ENCODE measurements around the gene KRTAP12-1. TPM values are rescaled to one million over a fixed set of nuclear protein-coding genes. Genes with fewer than 3 reads are reported as not detected.
A peak's percentile ranks its signal among the peaks of the same experiment; 100 is the strongest.
"Not testable (repeated sequence)": the region's sequence is repeated elsewhere in the genome, so short reads cannot be mapped to it uniquely, and the experiment has no call there.

KRTAP12-1 gene
- polyA plus RNA-seq, 3 donors, result not detected

GRCh38 chr21:44653656-44654575 is 28.0 kb downstream of the KRTAP12-1 start:
- no peak for DNase-seq (ENCODE audit: extremely low read depth in 1 of 11, low read depth in 9 of 11, low spot score in 4 of 11)

- DNase-seq (ENCODE audit: extremely low read depth in 1 of 11, low read depth in 9 of 11, low spot score in 4 of 11), result no peak
Measured at GRCh38 chr21:44653123-44653522, 28.8 kb downstream of the KRTAP12-1 start.

- no peak for DNase-seq (ENCODE audit: extremely low read depth in 1 of 11, low read depth in 9 of 11, low spot score in 4 of 11)
Measured at GRCh38 chr21:44650973-44651675, 30.8 kb downstream of the KRTAP12-1 start.

- DNase-seq (ENCODE audit: extremely low read depth in 1 of 11, low read depth in 9 of 11, low spot score in 4 of 11), result no peak
Measured at GRCh38 chr21:44650265-44650972, 31.5 kb downstream of the KRTAP12-1 start.

- no peak for DNase-seq (ENCODE audit: extremely low read depth in 1 of 11, low read depth in 9 of 11, low spot score in 4 of 11)
Measured at GRCh38 chr21:44649521-44650100, 32.4 kb downstream of the KRTAP12-1 start.

- no peak for DNase-seq (ENCODE audit: extremely low read depth in 1 of 11, low read depth in 9 of 11, low spot score in 4 of 11)
Measured at GRCh38 chr21:44648557-44649311, 33.2 kb downstream of the KRTAP12-1 start.

- no peak for DNase-seq (ENCODE audit: extremely low read depth in 1 of 11, low read depth in 9 of 11, low spot score in 4 of 11)
Measured at GRCh38 chr21:44647222-44647552, 34.8 kb downstream of the KRTAP12-1 start.

- not testable (repeated sequence) for DNase-seq (ENCODE audit: extremely low read depth in 1 of 11, low read depth in 9 of 11, low spot score in 4 of 11)
Measured at GRCh38 chr21:44646366-44647221, 35.4 kb downstream of the KRTAP12-1 start, which contains the start of gene KRTAP10-11. Gene KRTAP10-11, plus strand, starts transcription at chr21:44646414. Its CDS starts 45 bp downstream, at chr21:44646459.

- DNase-seq (ENCODE audit: extremely low read depth in 1 of 11, low read depth in 9 of 11, low spot score in 4 of 11), result no peak
Measured at GRCh38 chr21:44644878-44645277, 37.1 kb downstream of the KRTAP12-1 start.

- DNase-seq (ENCODE audit: extremely low read depth in 1 of 11, low read depth in 9 of 11, low spot score in 4 of 11), result peak in 1 of 11 donors; percentile 10
Measured at GRCh38 chr21:44643741-44644310, 38.1 kb downstream of the KRTAP12-1 start.

- no peak for DNase-seq (ENCODE audit: extremely low read depth in 1 of 11, low read depth in 9 of 11, low spot score in 4 of 11)
Measured at GRCh38 chr21:44640761-44641160, 41.2 kb downstream of the KRTAP12-1 start.

GRCh38 chr21:44639331-44639655 is 42.7 kb downstream of the KRTAP12-1 start:
- DNase-seq (ENCODE audit: extremely low read depth in 1 of 11, low read depth in 9 of 11, low spot score in 4 of 11), result no peak

GRCh38 chr21:44638506-44639330 is 43.2 kb downstream of the KRTAP12-1 start:
- DNase-seq (ENCODE audit: extremely low read depth in 1 of 11, low read depth in 9 of 11, low spot score in 4 of 11), result not testable (repeated sequence)

GRCh38 chr21:44637851-44638348 is 44.1 kb downstream of the KRTAP12-1 start:
- DNase-seq (ENCODE audit: extremely low read depth in 1 of 11, low read depth in 9 of 11, low spot score in 4 of 11), result not testable (repeated sequence)

GRCh38 chr21:44637018-44637850 is 44.7 kb downstream of the KRTAP12-1 start, which contains the start of gene KRTAP10-10:
Gene KRTAP10-10, plus strand, starts transcription at chr21:44637356. Its CDS starts 62 bp downstream, at chr21:44637418.
- no peak for DNase-seq (ENCODE audit: extremely low read depth in 1 of 11, low read depth in 9 of 11, low spot score in 4 of 11)
